HepG2 (cell line): ENCODE measurements around the gene PSENEN. TPM values are rescaled to one million over a fixed set of nuclear protein-coding genes. Genes with fewer than 3 reads are reported as not detected.

Source experiments
- ATAC-seq: fragments of 200-7000 bp; cut with Tn5 transposase; 3 replicates; pipeline ENCODE4 v1.9.1; 2020; ENCODE audit warnings: mild to moderate bottlenecking, moderate library complexity
- BruUV-seq: library from RNA; stranded (reverse); fragments of 400-500 nt; replicated peaks from 2 replicates; lab custom pipeline; 2021; lab: Mats Ljungman, UMichigan
- CTCF ChIA-PET: fragments of 300-600 bp; formaldehyde crosslinking; extraction: SDS; loops from one replicate; lab custom pipeline; 2021; ENCODE audit warnings: low total read pairs, inconsistent platforms, low intra/inter-chr PET ratio; lab: Yijun Ruan, JAX
- POLR2A ChIA-PET: fragments of 350-600 bp; sonication (Branson Sonifier 250); formaldehyde crosslinking; loops from one replicate; lab custom pipeline; 2020; ENCODE audit warnings: antibody characterized with exemption, inconsistent platforms; lab: Yijun Ruan, JAX
- DNase-seq: peaks from one replicate; pipeline ENCODE4 v3.0.0-alpha.2; 2015; ENCODE audit warnings: low spot score
- FAIRE-seq: peaks from 3 replicates; lab custom pipeline; 2011; peaks lifted over from hg19 to GRCh38; lab: Jason Lieb, UNC
- H2AFZ ChIP-seq: one replicate; pipeline ENCODE4 v1.6.1; 2011; ENCODE audit warnings: low read length, inconsistent platforms
- H3K27ac ChIP-seq: fragments of 300-600 bp; 3 replicates; pipeline ENCODE4 v1.8.0; 2011; ENCODE audit warnings: mixed run types, mild to moderate bottlenecking, mixed read lengths, low read length, inconsistent platforms; ENCODE audit not compliant: insufficient read depth; ENCODE audit errors: extremely low read length
- H3K27me3 ChIP-seq, 2 experiments: fragments of 200-600 bp in 1 of 2; 2 replicates in 1 of 2; 3 replicates in 1 of 2; pipeline versions ENCODE4 v1.6.0 to v1.8.0; 2011; ENCODE audit warnings: low read length in 2 of 2, mild to moderate bottlenecking in 2 of 2, moderate library complexity in 2 of 2, inconsistent platforms in 1 of 2; ENCODE audit not compliant: insufficient read depth in 2 of 2, control insufficient read depth in 1 of 2
- H3K36me3 ChIP-seq, 2 experiments: fragments of 200-600 bp in 1 of 2; replicated peaks in 1 of 2; 2 replicates in 1 of 2; 3 replicates in 1 of 2; pipeline versions ENCODE4 v1.5.1 to v1.8.0; 2011; ENCODE audit warnings: low read length in 2 of 2, inconsistent platforms in 1 of 2; ENCODE audit not compliant: insufficient read depth in 2 of 2, control insufficient read depth in 1 of 2
- H3K4me1 ChIP-seq: 2 replicates; pipeline ENCODE4 v1.5.1; 2012; ENCODE audit warnings: low read length, inconsistent platforms; ENCODE audit not compliant: insufficient read depth
- H3K4me2 ChIP-seq: 2 replicates; pipeline ENCODE4 v1.6.0; 2011; ENCODE audit warnings: low read depth, low read length, inconsistent platforms
- H3K4me3 ChIP-seq, 3 experiments: fragments of 200-600 bp in 1 of 3; sonication (generic), shearing (Covaris generic) in 1 of 3; replicated peaks in 1 of 3; 2 replicates each; pipeline ENCODE4 v1.5.1; 2011 to 2016; ENCODE audit warnings: low read length in 3 of 3, inconsistent platforms in 2 of 3, low read depth in 2 of 3, mild to moderate bottlenecking in 2 of 3, control low read depth in 1 of 3, mixed read lengths in 1 of 3; ENCODE audit not compliant: insufficient read depth in 1 of 3
- H3K79me2 ChIP-seq: one replicate; pipeline ENCODE4 v1.6.1; 2011; ENCODE audit warnings: low read length, inconsistent platforms; ENCODE audit not compliant: insufficient read depth
- H3K9ac ChIP-seq: 2 replicates; pipeline ENCODE4 v1.6.0; 2011; ENCODE audit warnings: mild to moderate bottlenecking, low read depth, low read length, inconsistent platforms; ENCODE audit not compliant: insufficient read depth
- H3K9me3 ChIP-seq: 2 replicates; pipeline ENCODE4 v1.5.1; 2012; ENCODE audit warnings: mild to moderate bottlenecking, low read length
- H4K20me1 ChIP-seq: 2 replicates; pipeline ENCODE4 v1.6.0; 2011; ENCODE audit warnings: inconsistent platforms, mild to moderate bottlenecking, low read length, moderate library complexity; ENCODE audit not compliant: insufficient read depth
- WGBS: methylation state at CpG from one replicate; pipeline ENCODE4 v1.1.6; 2017; ENCODE audit warnings: low lambda C conversion rate; 5-methylcytosine and 5-hydroxymethylcytosine counted together
- in situ Hi-C: cut with HindIII; loops from 2 replicates; pipeline ENCODE4 v1.10.0; 2017; ENCODE audit warnings: low pct_unique_long_range_greater_than_20kb; ENCODE audit not compliant: extremely low pct_ligation_motif_present
- intact Hi-C: fragments of 100-400 bp; cut with micrococcal nuclease; formaldehyde crosslinking; loops from one replicate; pipeline ENCODE4 v1.10.0; 2022; ENCODE audit not compliant: unreplicated experiment
- polyA plus RNA-seq, 8 experiments: library from polyadenylated mRNA; depleted of rRNA in 3 of 8; stranded (reverse) in 7 of 8; unstranded in 1 of 8; fragments of >200 nt; fragmentation: Illumina TruSeq in 4 of 8; extraction: Trizol in 4 of 8; gene quantifications; 2 replicates each; pipeline versions ENCODE4 v1.2.1 to v1.2.3, GENCODE V29; 2011 to 2016; ENCODE audit warnings: low read depth in 4 of 8, missing spikeins in 1 of 8, mixed read lengths in 1 of 8; ENCODE audit not compliant: insufficient read depth in 1 of 8
- total RNA-seq, 5 experiments: library from RNA; depleted of rRNA; stranded (reverse); fragments of >200 nt; fragmentation: Illumina TruSeq; extraction: Trizol; gene quantifications; 2 replicates each; pipeline ENCODE4 v1.2.3, GENCODE V29; 2016; ENCODE audit warnings: low read depth in 1 of 5
- TF ChIP-seq, protein P1 (sequence below), 2 experiments: IDR thresholded peaks; 2 replicates each; pipeline ENCODE4 v1.6.1; 2011 to 2012; ENCODE audit warnings: low read length in 2 of 2, borderline replicate concordance in 1 of 2, low read depth in 1 of 2, mild to moderate bottlenecking in 1 of 2, moderate library complexity in 1 of 2
- TF ChIP-seq, protein P2 (sequence below): sonication (generic); formaldehyde crosslinking; IDR thresholded peaks from 2 replicates; pipeline ENCODE4 v1.5.0; 2020; ENCODE audit warnings: missing genetic modification reagents

PSENEN gene
- total and polyA plus RNA-seq, 2 of the 13 experiments (the other 11 are each of a cell fraction or from before 2014, with no cell fraction given) = 16.9 to 34.2 TPM

GRCh38 chr19:35731353-35731752 lies 14.1 kb upstream of the PSENEN start:
- no peak overlapping the region for H3K27ac ChIP-seq
- TF ChIP-seq, protein P1, sequence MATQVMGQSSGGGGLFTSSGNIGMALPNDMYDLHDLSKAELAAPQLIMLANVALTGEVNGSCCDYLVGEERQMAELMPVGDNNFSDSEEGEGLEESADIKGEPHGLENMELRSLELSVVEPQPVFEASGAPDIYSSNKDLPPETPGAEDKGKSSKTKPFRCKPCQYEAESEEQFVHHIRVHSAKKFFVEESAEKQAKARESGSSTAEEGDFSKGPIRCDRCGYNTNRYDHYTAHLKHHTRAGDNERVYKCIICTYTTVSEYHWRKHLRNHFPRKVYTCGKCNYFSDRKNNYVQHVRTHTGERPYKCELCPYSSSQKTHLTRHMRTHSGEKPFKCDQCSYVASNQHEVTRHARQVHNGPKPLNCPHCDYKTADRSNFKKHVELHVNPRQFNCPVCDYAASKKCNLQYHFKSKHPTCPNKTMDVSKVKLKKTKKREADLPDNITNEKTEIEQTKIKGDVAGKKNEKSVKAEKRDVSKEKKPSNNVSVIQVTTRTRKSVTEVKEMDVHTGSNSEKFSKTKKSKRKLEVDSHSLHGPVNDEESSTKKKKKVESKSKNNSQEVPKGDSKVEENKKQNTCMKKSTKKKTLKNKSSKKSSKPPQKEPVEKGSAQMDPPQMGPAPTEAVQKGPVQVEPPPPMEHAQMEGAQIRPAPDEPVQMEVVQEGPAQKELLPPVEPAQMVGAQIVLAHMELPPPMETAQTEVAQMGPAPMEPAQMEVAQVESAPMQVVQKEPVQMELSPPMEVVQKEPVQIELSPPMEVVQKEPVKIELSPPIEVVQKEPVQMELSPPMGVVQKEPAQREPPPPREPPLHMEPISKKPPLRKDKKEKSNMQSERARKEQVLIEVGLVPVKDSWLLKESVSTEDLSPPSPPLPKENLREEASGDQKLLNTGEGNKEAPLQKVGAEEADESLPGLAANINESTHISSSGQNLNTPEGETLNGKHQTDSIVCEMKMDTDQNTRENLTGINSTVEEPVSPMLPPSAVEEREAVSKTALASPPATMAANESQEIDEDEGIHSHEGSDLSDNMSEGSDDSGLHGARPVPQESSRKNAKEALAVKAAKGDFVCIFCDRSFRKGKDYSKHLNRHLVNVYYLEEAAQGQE (IDR thresholded peaks at IDR 0.05; ENCODE audit: borderline replicate concordance in 1 of 2, low read depth in 1 of 2, low read length in 2 of 2) = no peak
- TF ChIP-seq, protein P2, sequence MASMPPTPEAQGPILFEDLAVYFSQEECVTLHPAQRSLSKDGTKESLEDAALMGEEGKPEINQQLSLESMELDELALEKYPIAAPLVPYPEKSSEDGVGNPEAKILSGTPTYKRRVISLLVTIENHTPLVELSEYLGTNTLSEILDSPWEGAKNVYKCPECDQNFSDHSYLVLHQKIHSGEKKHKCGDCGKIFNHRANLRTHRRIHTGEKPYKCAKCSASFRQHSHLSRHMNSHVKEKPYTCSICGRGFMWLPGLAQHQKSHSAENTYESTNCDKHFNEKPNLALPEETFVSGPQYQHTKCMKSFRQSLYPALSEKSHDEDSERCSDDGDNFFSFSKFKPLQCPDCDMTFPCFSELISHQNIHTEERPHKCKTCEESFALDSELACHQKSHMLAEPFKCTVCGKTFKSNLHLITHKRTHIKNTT (CRISPR knock-in tag) = no peak
- no peak overlapping the region for H3K4me2 ChIP-seq
- no peaks in the 10 kb centered on the region for H3K27me3 ChIP-seq
- H3K4me3 ChIP-seq = no peak overlapping the region
- H3K36me3 ChIP-seq = peaks cover 50 to 91% of the 10 kb centered on the region in 2 experiments; a peak in 4 of 5 replicates
- no peaks in the 10 kb centered on the region for H3K4me1 ChIP-seq
- ATAC-seq = no peak
- H3K9ac ChIP-seq = no peak overlapping the region
- 94% methylated on average over 9 of the region's 9 CpGs for WGBS
- POLR2A ChIA-PET = interaction anchor here (1.3 to 3.6 kb wide), 2 partner anchors 9 to 12 kb away, joined by 4 to 11 read pairs; no protein-coding TSS in a partner anchor
- FAIRE-seq = no peak
- no peaks in the 10 kb centered on the region for H3K79me2 ChIP-seq
- BruUV-seq = no TSS peak
- intact Hi-C loops (no loop called here), in situ Hi-C loops (no loop called here)
- no peaks in the 10 kb centered on the region for H4K20me1 ChIP-seq
- no peak overlapping the region for H2AFZ ChIP-seq
- no peaks in the 10 kb centered on the region for H3K9me3 ChIP-seq
- no peak for DNase-seq
- CTCF ChIA-PET = no interaction called here
